HG03025 (cell line): ENCODE data around the gene ENDOU.

Source experiments
- ATAC-seq: cut with Tn5 transposase; IDR thresholded peaks from one replicate; pipeline ENCODE4 v1.9.1; 2021; ENCODE audit warnings: mild to moderate bottlenecking, moderate library complexity; ENCODE audit not compliant: unreplicated experiment, low FRiP score

The ENDOU gene

GRCh38 chr12:47757840-47758583 lies 32.7 kb upstream of the ENDOU start:
- ATAC-seq, result no peak

DNA sequence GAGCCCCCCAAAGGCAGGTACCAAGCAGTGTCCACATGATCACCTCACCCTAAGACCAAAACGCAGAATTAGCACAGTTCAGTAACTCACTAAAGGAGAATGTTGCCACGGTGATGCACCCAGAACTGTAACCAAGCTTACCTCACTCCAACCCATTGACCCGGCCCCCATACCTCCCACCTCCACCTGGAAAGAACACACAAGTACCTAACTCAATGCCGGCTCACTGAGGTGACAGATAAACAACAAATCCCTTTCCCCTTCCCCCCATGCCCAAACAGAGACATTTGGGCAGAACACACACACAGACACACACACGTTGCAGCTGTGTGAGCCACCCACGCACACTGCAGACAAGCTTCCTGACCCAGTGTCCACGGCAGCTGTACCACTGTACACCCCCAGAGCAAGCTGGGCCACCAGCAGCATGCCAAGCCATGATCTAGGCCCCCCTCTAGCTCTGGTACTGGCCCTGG lies 32.1 kb upstream of the ENDOU start:
- no peak for ATAC-seq

DNA sequence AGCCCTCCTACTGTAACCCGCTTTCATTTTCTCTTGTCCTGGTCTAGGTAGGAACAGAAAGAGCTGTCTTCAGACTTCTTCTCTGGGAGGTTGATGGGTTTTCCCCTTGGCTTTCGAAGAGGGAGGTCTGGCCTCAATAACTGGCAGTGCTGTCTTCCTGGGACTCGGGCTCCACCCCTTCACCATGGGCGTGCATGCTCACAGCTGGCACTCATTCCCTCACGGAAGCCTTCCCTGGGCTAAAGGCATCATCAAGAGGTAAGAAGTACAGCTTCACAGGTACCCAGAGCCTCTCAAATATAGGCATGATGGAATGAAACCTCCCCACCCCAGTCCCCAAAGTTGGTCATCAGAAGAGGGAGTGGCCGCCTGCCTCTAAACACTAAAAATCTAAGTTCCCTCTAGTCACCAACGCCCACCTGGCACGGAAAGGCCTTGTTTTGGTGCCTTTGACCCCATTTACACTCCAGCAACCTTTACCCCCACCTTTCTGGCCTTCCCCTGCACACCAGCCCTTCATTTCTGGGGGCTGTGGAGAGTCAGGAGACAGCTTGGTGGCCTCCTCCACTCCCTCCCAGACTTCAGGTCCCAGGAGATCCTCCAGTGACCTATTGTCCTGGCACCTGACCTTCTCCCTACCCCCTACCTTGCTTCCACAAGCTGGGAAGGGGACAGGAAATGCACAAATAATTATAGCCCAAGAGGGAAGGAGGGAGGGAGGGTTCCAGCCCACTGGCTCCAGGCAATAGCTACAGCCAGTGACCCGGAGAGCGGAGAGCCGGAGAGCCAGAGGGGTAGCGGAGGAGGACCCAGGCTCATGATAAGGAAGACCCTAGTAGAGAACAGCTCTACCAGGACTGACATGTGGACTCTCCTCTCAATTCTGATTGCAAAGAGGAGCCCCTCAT lies 30.6 kb upstream of the ENDOU start:
- peak; percentile 55 for ATAC-seq

DNA sequence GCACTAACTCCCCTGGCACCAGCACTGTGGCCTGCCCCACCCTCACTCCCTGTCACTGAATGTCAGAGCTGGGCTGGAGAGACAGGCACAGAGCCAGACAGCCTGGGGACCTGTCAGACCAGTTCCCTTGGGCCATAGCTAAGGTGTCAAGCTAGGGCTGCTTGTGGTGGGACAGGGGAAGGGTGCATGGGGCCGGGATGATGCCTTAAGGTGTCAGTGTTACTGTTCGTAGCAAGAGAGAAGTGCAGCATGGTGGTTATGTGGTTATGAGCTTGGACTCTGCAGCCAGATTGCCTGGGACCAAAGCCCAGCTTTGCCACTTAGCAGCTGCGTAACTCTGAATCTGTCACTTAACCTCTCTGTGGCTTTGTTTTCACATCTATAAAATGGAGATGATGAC lies 29.6 kb upstream of the ENDOU start:
- peak; percentile 12 for ATAC-seq

DNA sequence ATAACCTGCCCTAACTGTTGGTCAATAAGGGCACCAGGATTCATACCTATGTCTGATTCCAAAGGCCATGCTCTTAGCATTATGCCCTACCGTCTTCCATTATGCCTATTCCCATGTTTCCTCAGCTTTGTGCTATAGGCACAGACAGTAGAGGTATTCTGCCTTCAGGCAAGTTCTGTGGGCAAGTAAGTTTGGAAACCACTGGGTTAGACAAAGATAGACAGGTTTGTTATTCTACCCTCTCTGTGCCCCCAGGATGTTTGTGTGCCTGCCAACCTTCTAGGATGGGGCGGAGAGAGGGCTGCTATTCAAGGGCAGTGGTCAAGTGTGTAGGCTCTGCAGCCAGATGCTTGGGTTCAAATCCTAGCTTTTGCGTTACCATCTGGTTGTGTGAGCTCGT lies 28.8 kb upstream of the ENDOU start:
- no peak for ATAC-seq

DNA sequence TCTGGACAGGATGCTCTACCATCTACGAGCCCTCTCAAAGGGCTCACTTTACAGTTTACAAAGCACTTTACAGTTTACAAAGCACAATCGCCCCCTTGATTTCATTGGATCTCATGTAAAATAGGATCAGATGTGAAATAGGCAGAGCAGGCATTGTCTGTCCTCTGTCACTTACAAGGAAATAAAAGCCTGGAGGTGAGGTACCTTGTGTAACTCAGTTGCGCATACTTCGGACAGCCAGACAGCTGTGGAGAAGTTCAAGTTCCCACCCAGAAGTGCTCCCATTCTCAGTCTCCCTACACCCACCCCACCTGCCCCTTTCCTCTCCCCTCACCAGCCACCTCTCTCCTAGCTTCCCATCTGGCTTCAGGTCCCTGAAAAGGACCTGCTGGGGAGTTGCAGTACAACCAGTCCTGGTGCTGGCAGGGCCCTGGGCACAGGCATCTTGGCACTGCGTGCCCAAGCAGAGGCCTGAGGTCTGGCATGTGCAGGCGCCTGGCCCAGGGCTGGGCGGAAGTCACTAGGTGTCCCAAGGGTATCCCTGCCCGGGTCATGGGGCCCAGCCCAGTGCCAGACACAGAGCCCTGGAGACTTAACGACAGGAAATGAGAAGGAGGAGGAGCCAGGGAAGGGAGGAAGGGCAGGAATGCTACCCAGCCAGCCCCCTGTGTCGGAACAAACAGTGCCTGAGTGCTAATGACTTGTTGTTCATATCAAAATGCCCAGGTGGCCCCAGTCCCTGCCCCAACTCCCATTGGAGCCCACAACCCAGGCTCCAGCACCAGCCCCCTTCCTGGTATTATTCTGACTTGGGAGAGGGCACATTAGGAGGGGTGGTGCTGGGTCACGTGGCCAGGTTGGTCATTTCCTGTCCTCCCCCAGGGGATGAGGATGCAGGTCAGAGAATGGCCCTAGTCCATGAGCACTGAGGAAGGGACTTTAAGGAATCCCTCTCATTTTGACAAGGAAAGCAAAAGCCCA lies 28.0 kb upstream of the ENDOU start:
- no peak for ATAC-seq

GRCh38 chr12:47752552-47752951 lies 27.3 kb upstream of the ENDOU start:
- no peak for ATAC-seq

GRCh38 chr12:47752121-47752520 lies 26.8 kb upstream of the ENDOU start:
- no peak for ATAC-seq

DNA sequence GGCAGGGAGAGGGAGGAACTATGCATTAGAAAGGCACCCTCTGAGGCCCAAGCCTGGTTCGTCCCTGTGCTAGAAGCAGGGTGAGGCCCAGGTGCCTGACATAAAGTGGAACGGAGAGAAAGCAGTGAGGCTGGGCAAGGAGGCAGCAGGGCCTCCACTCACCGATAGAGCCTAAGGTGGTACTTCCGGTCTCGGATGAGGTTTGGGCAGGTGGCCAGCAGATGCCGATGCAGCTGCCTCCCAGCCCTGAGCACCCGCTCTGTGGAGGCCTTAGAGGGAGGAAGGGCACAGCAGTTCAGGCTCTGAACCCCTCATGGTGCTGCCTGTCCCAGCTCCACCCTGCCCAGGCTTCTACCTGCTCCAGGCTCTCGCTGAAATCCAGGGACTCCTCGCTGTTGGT lies 26.3 kb upstream of the ENDOU start:
- no peak for ATAC-seq

DNA sequence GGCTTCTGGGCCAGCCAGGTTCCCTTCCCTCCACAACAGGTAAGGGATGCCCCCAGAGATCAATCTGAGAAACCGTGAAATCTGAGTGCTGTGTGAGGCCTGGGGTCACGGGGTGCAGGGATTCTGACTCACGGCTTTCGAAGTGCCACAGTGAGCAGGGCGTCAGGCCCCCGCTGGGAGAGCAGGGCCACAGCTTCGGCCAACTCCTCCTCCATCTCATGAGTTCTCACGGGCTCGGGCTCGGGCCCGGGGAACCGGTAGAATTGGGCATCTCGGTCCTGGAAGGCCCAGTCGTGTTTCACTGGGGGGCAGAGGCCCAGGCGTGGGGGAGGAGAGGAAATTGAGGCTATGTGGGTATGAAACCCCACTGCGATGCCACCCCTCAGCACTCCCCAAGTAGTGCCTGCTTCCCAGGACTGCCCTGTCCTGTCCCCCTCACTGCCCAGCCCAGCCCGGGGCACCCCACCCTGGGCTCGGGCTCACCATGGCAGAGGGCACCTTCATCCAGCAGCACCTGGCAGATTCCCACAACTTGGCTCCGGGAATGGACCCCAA lies 25.7 kb upstream of the ENDOU start:
- no peak for ATAC-seq

DNA sequence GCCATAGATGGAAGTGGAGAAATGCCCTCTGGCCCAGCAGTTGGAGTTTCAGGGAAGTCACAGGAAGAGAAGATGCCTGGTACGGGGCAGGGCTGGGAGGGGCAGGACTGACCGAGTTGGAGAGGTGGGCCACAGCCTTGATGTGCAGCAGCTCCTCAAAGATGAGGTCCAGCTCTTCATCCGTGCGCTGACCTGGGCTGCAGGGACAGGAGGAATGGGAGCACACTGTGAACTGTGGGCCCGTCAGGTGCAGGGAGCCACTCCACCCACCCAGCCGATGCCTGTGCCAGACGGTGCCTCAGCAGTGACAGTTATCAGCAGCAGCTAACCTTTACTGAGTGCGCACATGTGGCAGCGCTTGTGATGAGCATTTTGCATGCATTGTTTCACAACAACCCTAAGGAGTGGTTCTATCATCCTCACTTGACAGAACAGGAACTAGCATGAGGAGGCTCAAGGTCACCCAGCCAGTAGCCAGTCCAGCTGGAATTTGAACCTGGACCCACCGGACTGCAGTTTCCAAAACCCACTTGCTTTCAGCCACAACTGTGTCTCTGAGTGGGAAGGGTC lies 25.0 kb upstream of the ENDOU start:
- ATAC-seq, result no peak

GRCh38 chr12:47748899-47749298 lies 23.6 kb upstream of the ENDOU start:
- no peak for ATAC-seq

- ATAC-seq, result no peak
These were observed 23.2 kb upstream of the ENDOU start for GRCh38 chr12:47748507-47748828.

DNA sequence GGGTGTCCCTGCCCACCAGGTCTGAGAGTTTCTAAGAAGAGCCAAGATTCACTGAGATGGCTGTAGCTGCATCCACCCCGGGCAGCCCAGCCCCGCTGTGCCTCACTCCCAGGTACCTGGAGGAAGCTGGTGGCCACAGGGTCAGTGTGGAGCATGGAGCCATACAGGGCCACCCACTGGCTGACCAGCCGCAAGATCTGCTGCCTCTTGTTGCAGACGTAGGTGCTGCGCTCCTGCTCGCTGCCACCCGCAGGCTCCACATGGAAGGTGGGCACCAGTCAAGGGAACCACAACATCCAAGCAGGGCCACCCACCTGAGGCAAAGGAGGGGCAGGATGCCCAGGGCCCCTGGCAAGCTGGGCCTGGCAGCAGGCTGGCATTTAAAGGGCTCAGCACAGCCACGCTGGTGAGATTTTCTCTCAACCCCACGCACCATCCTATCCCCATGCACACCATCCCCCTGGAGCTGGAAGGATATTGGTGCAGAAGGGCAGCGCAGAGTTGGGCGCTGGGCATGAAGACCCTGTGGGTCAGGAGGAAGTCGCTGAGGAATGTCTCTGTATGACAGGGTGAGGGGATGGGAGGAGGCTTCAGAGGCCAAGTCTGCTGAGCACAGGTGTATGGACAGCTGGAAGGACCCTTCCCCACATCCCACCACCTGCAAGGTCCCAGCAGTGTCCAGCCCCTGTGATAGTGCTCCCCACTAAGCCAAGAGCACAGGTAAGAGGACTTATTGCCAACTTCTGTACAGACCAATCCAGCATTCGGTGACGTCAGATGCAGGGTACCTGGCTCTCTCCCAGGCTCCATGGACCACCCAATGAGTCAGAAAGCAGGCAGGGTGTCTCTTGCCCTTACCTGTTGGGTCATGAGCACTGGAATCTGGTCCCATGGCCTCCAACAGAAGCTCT lies 22.6 kb upstream of the ENDOU start:
- ATAC-seq, result no peak

DNA sequence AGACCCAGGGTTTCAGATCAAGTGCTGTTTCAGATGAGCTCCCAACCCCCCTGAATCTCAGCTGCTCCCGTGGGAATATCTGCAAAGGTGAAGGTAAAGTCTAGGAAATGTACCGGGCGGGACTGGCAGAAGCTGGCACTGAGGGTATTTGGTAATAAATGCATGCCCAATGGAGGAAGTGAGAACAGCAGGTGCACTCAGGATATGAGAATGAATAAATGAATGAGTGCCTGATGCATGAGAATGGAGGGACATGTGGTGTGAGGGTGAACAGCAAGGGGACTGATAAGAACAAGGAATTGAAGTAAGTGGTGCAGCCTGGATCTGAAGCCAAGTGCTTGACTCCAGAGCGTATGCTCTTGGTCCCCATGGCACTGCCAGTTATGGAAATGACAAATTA lies 21.8 kb upstream of the ENDOU start:
- no peak for ATAC-seq

DNA sequence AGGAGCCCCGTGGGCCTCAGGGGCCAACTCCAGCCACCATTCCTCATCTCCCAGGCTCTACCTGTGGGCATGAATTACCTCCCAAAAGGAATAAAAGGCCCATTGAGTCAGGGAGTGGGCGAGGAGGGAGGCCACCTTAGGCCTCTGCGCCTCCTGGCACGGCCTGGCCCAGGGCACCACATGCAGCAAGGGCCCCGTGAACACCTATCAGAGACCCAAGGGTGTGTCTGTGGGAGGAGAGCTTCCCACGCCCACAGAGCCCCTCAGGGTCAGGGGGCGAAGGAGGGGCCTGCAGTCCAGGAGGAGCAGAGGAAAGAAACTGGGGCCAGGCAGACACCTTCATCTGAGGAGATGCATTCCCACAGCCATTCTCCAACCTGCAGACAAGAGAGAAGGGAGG lies 21.2 kb upstream of the ENDOU start:
- ATAC-seq, result no peak

- no peak for ATAC-seq
These were observed 20.8 kb upstream of the ENDOU start for GRCh38 chr12:47746073-47746472.

- ATAC-seq, result no peak
These were observed 20.3 kb upstream of the ENDOU start for GRCh38 chr12:47745485-47746041.
